Measurements from ENCODE around the gene DUSP19.

The DUSP19 gene

GRCh38 chr2:183088061-183088460 is 9.5 kb downstream of the DUSP19 start:
- no peak overlapping the region for H3K27ac ChIP-seq (ENCODE audit: low read depth, low read length)
- H3K9me2 ChIP-seq (replicated peaks; ENCODE audit: control insufficient read depth, low read length): no peaks in the 10 kb centered on the region
- H3K4me3 ChIP-seq (ENCODE audit: low read length): no peak overlapping the region
- no peaks in the 10 kb centered on the region for H3K36me3 ChIP-seq (ENCODE audit: control insufficient read depth, low read length)
- TF ChIP-seq EZH2phosphoT487 (IDR thresholded peaks at IDR 0.05; ENCODE audit: borderline replicate concordance, low read length): no peak
- TF ChIP-seq, protein P1, sequence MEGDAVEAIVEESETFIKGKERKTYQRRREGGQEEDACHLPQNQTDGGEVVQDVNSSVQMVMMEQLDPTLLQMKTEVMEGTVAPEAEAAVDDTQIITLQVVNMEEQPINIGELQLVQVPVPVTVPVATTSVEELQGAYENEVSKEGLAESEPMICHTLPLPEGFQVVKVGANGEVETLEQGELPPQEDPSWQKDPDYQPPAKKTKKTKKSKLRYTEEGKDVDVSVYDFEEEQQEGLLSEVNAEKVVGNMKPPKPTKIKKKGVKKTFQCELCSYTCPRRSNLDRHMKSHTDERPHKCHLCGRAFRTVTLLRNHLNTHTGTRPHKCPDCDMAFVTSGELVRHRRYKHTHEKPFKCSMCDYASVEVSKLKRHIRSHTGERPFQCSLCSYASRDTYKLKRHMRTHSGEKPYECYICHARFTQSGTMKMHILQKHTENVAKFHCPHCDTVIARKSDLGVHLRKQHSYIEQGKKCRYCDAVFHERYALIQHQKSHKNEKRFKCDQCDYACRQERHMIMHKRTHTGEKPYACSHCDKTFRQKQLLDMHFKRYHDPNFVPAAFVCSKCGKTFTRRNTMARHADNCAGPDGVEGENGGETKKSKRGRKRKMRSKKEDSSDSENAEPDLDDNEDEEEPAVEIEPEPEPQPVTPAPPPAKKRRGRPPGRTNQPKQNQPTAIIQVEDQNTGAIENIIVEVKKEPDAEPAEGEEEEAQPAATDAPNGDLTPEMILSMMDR (IDR thresholded peaks at IDR 0.05; ENCODE audit: low read depth, low read length, poor library complexity, severe bottlenecking): no peak
- H3K9me3 ChIP-seq (ENCODE audit: control insufficient read depth, insufficient read depth, low read length): no peaks in the 10 kb centered on the region
- H3F3A ChIP-seq (ENCODE audit: control insufficient read depth, insufficient read depth): no peaks in the 10 kb centered on the region
- H4K20me1 ChIP-seq (ENCODE audit: control insufficient read depth, insufficient read depth, low read depth, low read length): no peaks in the 10 kb centered on the region
- no peaks in the 10 kb centered on the region for H3K79me2 ChIP-seq (ENCODE audit: control insufficient read depth, low read length)
- no peaks in the 10 kb centered on the region for H3K27me3 ChIP-seq (ENCODE audit: control insufficient read depth, low read length)
- 0 out of 2 replicates have a peak, but pooled peaks cover 3% of the 10 kb centered on the region for H3K4me1 ChIP-seq (ENCODE audit: control insufficient read depth, low read length)
- no peak overlapping the region for H3K4me2 ChIP-seq (ENCODE audit: low read length)

DNA sequence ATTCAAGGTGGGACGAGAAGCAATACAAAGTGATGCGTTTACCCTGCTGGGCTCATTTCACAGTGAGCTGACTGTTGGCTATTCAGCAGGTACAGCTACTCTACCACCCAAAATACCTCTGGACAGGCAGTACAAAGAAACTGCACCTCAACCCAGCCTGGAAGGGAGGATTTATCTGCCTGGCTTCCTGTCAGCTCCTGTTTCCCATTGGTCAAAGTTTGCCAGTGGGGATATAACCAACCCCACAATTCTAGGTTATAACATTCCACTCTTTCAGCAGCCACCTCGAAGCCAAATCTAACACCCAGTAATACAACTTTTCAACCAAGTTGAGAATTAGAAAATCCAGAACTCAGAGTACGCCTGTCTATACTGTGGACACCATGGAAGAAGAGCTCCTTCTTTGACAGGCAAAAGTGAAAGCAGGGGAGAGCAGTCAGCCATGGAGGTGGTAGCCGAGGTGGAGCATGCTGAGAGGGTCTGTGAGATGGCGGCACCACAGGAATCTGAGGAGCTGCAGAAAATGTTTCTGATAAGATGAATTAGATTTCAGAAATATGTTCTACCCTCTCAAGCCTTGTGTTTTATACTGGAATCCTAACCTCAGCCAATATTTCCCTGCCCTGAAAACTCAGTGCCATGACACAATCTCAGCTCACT is 10.8 kb downstream of the DUSP19 start:
- no peaks in the 10 kb centered on the region for H4K20me1 ChIP-seq (ENCODE audit: control insufficient read depth, insufficient read depth, low read depth, low read length)
- no peaks in the 10 kb centered on the region for H3K79me2 ChIP-seq (ENCODE audit: control insufficient read depth, low read length)
- no peak for TF ChIP-seq EZH2phosphoT487 (IDR thresholded peaks at IDR 0.05; ENCODE audit: borderline replicate concordance, low read length)
- TF ChIP-seq, protein P1 (IDR thresholded peaks at IDR 0.05; ENCODE audit: low read depth, low read length, poor library complexity, severe bottlenecking): no peak
- 0 out of 2 replicates have a peak, but pooled peaks cover 3% of the 10 kb centered on the region for H3K4me1 ChIP-seq (ENCODE audit: control insufficient read depth, low read length)
- H3K36me3 ChIP-seq (ENCODE audit: control insufficient read depth, low read length): no peaks in the 10 kb centered on the region
- peak overlapping the region; percentile 28; the same call in 1 of the 2 replicates for H3K4me2 ChIP-seq (ENCODE audit: low read length)
- H3K4me3 ChIP-seq (ENCODE audit: low read length): peak overlapping the region; percentile 11; the same call in 1 of the 2 replicates
- H3K9me2 ChIP-seq (replicated peaks; ENCODE audit: control insufficient read depth, low read length): no peaks in the 10 kb centered on the region
- H3K27me3 ChIP-seq (ENCODE audit: control insufficient read depth, low read length): no peaks in the 10 kb centered on the region
- no peaks in the 10 kb centered on the region for H3F3A ChIP-seq (ENCODE audit: control insufficient read depth, insufficient read depth)
- H3K9me3 ChIP-seq (ENCODE audit: control insufficient read depth, insufficient read depth, low read length): no peaks in the 10 kb centered on the region
- H3K27ac ChIP-seq (ENCODE audit: low read depth, low read length): no peak overlapping the region

DNA sequence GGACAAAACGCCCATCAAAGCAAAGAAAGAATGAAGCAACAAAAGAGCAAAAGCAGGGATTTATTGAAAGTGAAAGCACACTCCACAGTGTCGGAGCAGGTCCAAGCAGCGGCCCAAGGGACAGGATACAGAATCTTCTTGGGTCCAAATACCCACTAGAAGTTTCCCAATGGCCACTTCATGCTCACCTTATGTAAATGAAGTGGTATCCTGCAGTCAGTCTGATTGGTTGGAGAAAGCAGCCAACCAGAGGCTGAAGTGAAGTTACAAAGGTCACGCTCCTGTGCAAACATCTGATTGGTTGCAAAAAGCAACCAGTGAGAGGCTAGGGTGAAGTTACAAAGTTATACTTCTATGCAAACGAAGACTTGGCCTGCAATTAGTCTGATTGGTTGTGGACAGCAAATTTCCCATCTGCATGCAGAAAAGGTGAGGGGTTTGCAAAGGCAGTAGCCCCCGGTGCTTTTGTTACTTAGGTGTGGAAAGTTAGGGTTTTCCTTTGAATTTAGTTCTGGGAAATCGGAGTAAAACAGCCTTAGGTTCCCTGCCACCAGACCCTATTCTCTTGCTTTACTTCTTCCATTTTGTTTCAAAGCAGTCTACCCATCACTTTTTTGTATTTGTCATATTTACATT is 12.9 kb downstream of the DUSP19 start:
- no peaks in the 10 kb centered on the region for H3K79me2 ChIP-seq (ENCODE audit: control insufficient read depth, low read length)
- H3K27me3 ChIP-seq (ENCODE audit: control insufficient read depth, low read length): no peaks in the 10 kb centered on the region
- H3K4me3 ChIP-seq (ENCODE audit: low read length): no peak overlapping the region
- no peaks in the 10 kb centered on the region for H3K9me2 ChIP-seq (replicated peaks; ENCODE audit: control insufficient read depth, low read length)
- H3K9me3 ChIP-seq (ENCODE audit: control insufficient read depth, insufficient read depth, low read length): no peaks in the 10 kb centered on the region
- TF ChIP-seq EZH2phosphoT487 (IDR thresholded peaks at IDR 0.05; ENCODE audit: borderline replicate concordance, low read length): no peak
- TF ChIP-seq, protein P1 (IDR thresholded peaks at IDR 0.05; ENCODE audit: low read depth, low read length, poor library complexity, severe bottlenecking): no peak
- 0 out of 2 replicates have a peak, but pooled peaks cover 3% of the 10 kb centered on the region for H3K4me1 ChIP-seq (ENCODE audit: control insufficient read depth, low read length)
- no peaks in the 10 kb centered on the region for H3K36me3 ChIP-seq (ENCODE audit: control insufficient read depth, low read length)
- no peaks in the 10 kb centered on the region for H3F3A ChIP-seq (ENCODE audit: control insufficient read depth, insufficient read depth)
- H3K4me2 ChIP-seq (ENCODE audit: low read length): no peak overlapping the region
- H3K27ac ChIP-seq (ENCODE audit: low read depth, low read length): no peak overlapping the region
- no peaks in the 10 kb centered on the region for H4K20me1 ChIP-seq (ENCODE audit: control insufficient read depth, insufficient read depth, low read depth, low read length)

Measured in DOHH2 (cell line).